A549 (cell line): Measurements from ENCODE around the gene CFAP161. TPM values are rescaled to one million over a fixed set of nuclear protein-coding genes. Genes with fewer than 3 reads are reported as not detected.

Experiments used
- ATAC-seq, 2 experiments: fragments of 200-7000 bp in 1 of 2; fragments of >200 bp in 1 of 2; cut with Nextera tagmentation in 1 of 2; cut with Tn5 transposase in 1 of 2; 3 replicates each; pipeline versions ENCODE4 v1.8.0 to v1.9.1; 2018 to 2020; ENCODE audit warnings: mild to moderate bottlenecking in 1 of 2, moderate library complexity in 1 of 2
- CTCF ChIA-PET: fragments of 300-600 bp; sonication (Branson Sonifier 250); formaldehyde crosslinking; extraction: SDS; loops from one replicate; lab custom pipeline; 2021; ENCODE audit warnings: antibody characterized with exemption, inconsistent platforms; lab: Yijun Ruan, JAX
- POLR2A ChIA-PET: fragments of 350-600 bp; formaldehyde crosslinking; extraction: SDS; loops from one replicate; lab custom pipeline; 2021; ENCODE audit warnings: antibody characterized with exemption, inconsistent platforms; lab: Yijun Ruan, JAX
- DNase-seq, 2 experiments: peaks; one replicate each; pipeline versions ENCODE4 v3.0.0 to v3.0.0-alpha.2; 2011 to 2016; ENCODE audit warnings: low read depth in 1 of 2, low spot score in 1 of 2
- FAIRE-seq: peaks from 2 replicates; lab custom pipeline; 2011; peaks lifted over from hg19 to GRCh38; lab: Jason Lieb, UNC
- H3K27ac ChIP-seq, 2 experiments: fragments of >200 bp; sonication (Bioruptor Twin); formaldehyde crosslinking; 3 replicates each; pipeline ENCODE4 v1.5.1; 2016 to 2017
- H3K4me1 ChIP-seq: fragments of >200 bp; sonication (Bioruptor Twin); formaldehyde crosslinking; 3 replicates; pipeline ENCODE4 v1.6.1; 2016
- H3K4me2 ChIP-seq: fragments of >200 bp; sonication (Bioruptor Twin); formaldehyde crosslinking; 3 replicates; pipeline ENCODE4 v1.6.1; 2016
- H3K4me3 ChIP-seq: fragments of >200 bp; sonication (Bioruptor Twin); formaldehyde crosslinking; 3 replicates; pipeline ENCODE4 v1.5.1; 2016
- H3K9me3 ChIP-seq: fragments of >200 bp; sonication (Bioruptor Twin); formaldehyde crosslinking; 3 replicates; pipeline ENCODE4 v1.6.1; 2016
- CEBPB ChIP-seq, 2 experiments: fragments of >200 bp in 1 of 2; sonication (Bioruptor Twin) in 1 of 2; formaldehyde crosslinking in 1 of 2; IDR thresholded peaks; 2 replicates each; pipeline ENCODE4 v1.6.1; 2012 to 2016
- EHF ChIP-seq: fragments of 250-450 bp; sonication (Bioruptor Pico); IDR thresholded peaks from 2 replicates; pipeline ENCODE4 v1.5.0; 2020; ENCODE audit warnings: mild to moderate bottlenecking
- EP300 ChIP-seq, 2 experiments: fragments of >200 bp; sonication (Bioruptor Twin); formaldehyde crosslinking; IDR thresholded peaks; 2 replicates in 1 of 2; 3 replicates in 1 of 2; pipeline ENCODE4 v1.6.1; 2016 to 2017
- GATA3 ChIP-seq: IDR thresholded peaks from 2 replicates; pipeline ENCODE4 v1.6.1; 2012; ENCODE audit warnings: borderline replicate concordance
- HDAC2 ChIP-seq: fragments of 200-600 bp; sonication (generic); IDR thresholded peaks from 2 replicates; pipeline ENCODE4 v1.6.1; 2016
- HOXB13 ChIP-seq: fragments of 250-450 bp; sonication (Bioruptor Pico); IDR thresholded peaks from 2 replicates; pipeline ENCODE4 v1.5.0; 2020; ENCODE audit warnings: low read depth, mild to moderate bottlenecking, moderate library complexity
- JUNB ChIP-seq: fragments of >200 bp; sonication (Bioruptor Twin); formaldehyde crosslinking; IDR thresholded peaks from 2 replicates; pipeline ENCODE4 v1.6.1; 2016
- KDM5A ChIP-seq: fragments of 200-600 bp; sonication (generic); IDR thresholded peaks from 2 replicates; pipeline ENCODE4 v1.6.1; 2016; ENCODE audit warnings: antibody characterized with exemption, mild to moderate bottlenecking
- MYC ChIP-seq: IDR thresholded peaks from 2 replicates; pipeline ENCODE4 v1.6.1; 2012; ENCODE audit warnings: mild to moderate bottlenecking, inconsistent platforms, low read length, improper control_type of control experiment, borderline replicate concordance
- NFE2L2 ChIP-seq: fragments of 150-350 bp; conservative IDR thresholded peaks from 2 replicates; pipeline ENCODE4 v1.6.1; 2014; ENCODE audit warnings: low read length
- NR3C1 ChIP-seq: fragments of >200 bp; sonication (Bioruptor Twin); formaldehyde crosslinking; IDR thresholded peaks from 3 replicates; pipeline ENCODE4 v1.6.1; 2017
- POLR2A ChIP-seq: IDR thresholded peaks from 2 replicates; pipeline ENCODE4 v1.6.1; 2012; ENCODE audit warnings: mild to moderate bottlenecking, low read length
- SREBF2 ChIP-seq: fragments of 450-650 bp; IDR thresholded peaks from 2 replicates; pipeline ENCODE4 v1.6.1; 2014; ENCODE audit warnings: mild to moderate bottlenecking, moderate library complexity
- ZSCAN20 ChIP-seq: fragments of 250-450 bp; sonication (Bioruptor Pico); IDR thresholded peaks from 2 replicates; pipeline ENCODE4 v1.8.0; 2022; ENCODE audit warnings: mild to moderate bottlenecking, moderate library complexity
- WGBS: methylation state at CpG from one replicate; pipeline ENCODE4 v1.1.6; 2017; ENCODE audit errors: missing lambda C conversion rate; 5-methylcytosine and 5-hydroxymethylcytosine counted together
- polyA plus RNA-seq, 4 experiments: library from polyadenylated mRNA; depleted of rRNA in 3 of 4; stranded (reverse); fragments of >200 nt; fragmentation: RNase III in 1 of 4; extraction: RNeasy Plus Mini Kit Qiagen cat#74134 plus additional on column Dnase treatment in 1 of 4; gene quantifications; 2 replicates in 3 of 4; 3 replicates in 1 of 4; pipeline ENCODE4 v1.2.3, GENCODE V29; 2011 to 2017
- TF ChIP-seq, protein P1 (sequence below): IDR thresholded peaks from 2 replicates; pipeline ENCODE4 v1.6.1; 2012
- TF ChIP-seq, protein P2 (sequence below): fragments of 150-350 bp; IDR thresholded peaks from 2 replicates; pipeline ENCODE4 v1.6.1; 2014; ENCODE audit warnings: low read depth, mild to moderate bottlenecking, low read length
- TF ChIP-seq, protein P3 (sequence below): fragments of 200-600 bp; sonication (generic); IDR thresholded peaks from 2 replicates; pipeline ENCODE4 v1.6.1; 2016; ENCODE audit warnings: antibody characterized with exemption, mild to moderate bottlenecking, moderate library complexity
- TF ChIP-seq, protein P4 (sequence below): fragments of 250-450 bp; sonication (Bioruptor Pico); IDR thresholded peaks from 2 replicates; pipeline ENCODE4 v1.5.0; 2021; ENCODE audit warnings: mild to moderate bottlenecking, moderate library complexity, borderline replicate concordance
- TF ChIP-seq, protein P5 (sequence below): fragments of 450-650 bp; IDR thresholded peaks from 2 replicates; pipeline ENCODE4 v1.6.1; 2014; ENCODE audit warnings: antibody characterized with exemption
- TF ChIP-seq, protein P6 (sequence below): fragments of 250-450 bp; sonication (Bioruptor Pico); IDR thresholded peaks from 2 replicates; pipeline ENCODE4 v1.5.0; 2020; ENCODE audit warnings: low read depth, mild to moderate bottlenecking, moderate library complexity

Gene CFAP161
- polyA plus RNA-seq, 2 of the 4 experiments (the other 2 are of a cell fraction): not detected

DNA sequence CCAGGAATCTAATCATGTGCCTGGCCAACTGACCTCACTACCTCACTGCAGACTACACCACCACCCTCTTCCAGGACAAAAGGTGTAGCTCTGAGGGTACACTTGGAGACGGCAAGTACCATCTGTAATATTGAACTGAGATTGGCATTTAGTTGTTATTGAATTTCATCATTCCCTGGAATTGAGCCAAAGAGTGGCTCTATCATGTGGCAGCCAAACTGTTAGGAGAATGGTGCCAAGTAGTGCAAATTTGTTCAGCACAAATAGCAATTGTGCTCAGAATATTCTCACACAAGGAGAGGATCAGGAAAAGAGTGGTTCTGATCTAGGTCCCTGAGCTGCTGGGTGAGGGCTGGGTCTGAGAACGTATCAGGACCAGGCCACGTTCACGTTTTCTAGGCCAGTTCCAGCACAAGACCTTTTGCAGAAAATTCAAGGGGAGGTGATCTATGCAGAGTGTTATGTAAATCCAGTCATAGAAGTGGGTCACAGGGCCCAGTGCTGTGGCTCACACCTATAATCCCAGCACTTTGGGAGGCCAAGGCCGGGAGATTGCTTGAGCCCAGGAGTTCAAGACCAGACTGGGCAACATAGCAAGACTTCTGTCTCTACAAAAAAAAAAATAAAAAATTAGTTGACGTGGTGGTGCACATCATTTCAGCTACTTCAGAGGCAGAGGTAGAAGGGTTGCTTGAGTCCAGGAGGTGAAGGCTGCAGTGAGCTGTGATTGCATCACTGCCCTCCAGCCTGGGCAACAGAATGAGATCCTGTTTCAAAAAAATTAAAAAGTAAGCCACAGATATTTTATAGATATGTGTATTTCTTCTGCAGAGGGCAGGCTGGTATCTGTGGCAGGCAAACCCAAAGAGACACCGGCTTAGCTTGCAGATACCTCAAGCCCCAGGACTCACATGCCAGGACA, 31.9 kb upstream of the CFAP161 start:
- ATAC-seq (no peak), DNase-seq (no peak), FAIRE-seq (no peak)
- H3K4me1 ChIP-seq: no peaks in the 10 kb centered on the region
- WGBS: 15% methylated on average over 7 of the region's 7 CpGs
- H3K4me2 ChIP-seq: no peak overlapping the region
- H3K9me3 ChIP-seq: no peaks in the 10 kb centered on the region
- H3K27ac ChIP-seq: no peak overlapping the region
- CTCF ChIA-PET: interaction anchor here (0.6 to 5.3 kb wide), 6 partner anchors 10 to 421 kb away, joined by 3 to 44 read pairs (median 4); no protein-coding TSS in a partner anchor
- POLR2A ChIA-PET: no interaction called here
- H3K4me3 ChIP-seq: no peak overlapping the region
- TF ChIP-seq, protein P1, sequence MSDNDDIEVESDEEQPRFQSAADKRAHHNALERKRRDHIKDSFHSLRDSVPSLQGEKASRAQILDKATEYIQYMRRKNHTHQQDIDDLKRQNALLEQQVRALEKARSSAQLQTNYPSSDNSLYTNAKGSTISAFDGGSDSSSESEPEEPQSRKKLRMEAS: no peak
- TF ChIP-seq EP300 (IDR thresholded peaks at IDR 0.05): no peak
- TF ChIP-seq, protein P2, sequence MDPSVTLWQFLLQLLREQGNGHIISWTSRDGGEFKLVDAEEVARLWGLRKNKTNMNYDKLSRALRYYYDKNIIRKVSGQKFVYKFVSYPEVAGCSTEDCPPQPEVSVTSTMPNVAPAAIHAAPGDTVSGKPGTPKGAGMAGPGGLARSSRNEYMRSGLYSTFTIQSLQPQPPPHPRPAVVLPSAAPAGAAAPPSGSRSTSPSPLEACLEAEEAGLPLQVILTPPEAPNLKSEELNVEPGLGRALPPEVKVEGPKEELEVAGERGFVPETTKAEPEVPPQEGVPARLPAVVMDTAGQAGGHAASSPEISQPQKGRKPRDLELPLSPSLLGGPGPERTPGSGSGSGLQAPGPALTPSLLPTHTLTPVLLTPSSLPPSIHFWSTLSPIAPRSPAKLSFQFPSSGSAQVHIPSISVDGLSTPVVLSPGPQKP: no peak
- TF ChIP-seq, protein P3, sequence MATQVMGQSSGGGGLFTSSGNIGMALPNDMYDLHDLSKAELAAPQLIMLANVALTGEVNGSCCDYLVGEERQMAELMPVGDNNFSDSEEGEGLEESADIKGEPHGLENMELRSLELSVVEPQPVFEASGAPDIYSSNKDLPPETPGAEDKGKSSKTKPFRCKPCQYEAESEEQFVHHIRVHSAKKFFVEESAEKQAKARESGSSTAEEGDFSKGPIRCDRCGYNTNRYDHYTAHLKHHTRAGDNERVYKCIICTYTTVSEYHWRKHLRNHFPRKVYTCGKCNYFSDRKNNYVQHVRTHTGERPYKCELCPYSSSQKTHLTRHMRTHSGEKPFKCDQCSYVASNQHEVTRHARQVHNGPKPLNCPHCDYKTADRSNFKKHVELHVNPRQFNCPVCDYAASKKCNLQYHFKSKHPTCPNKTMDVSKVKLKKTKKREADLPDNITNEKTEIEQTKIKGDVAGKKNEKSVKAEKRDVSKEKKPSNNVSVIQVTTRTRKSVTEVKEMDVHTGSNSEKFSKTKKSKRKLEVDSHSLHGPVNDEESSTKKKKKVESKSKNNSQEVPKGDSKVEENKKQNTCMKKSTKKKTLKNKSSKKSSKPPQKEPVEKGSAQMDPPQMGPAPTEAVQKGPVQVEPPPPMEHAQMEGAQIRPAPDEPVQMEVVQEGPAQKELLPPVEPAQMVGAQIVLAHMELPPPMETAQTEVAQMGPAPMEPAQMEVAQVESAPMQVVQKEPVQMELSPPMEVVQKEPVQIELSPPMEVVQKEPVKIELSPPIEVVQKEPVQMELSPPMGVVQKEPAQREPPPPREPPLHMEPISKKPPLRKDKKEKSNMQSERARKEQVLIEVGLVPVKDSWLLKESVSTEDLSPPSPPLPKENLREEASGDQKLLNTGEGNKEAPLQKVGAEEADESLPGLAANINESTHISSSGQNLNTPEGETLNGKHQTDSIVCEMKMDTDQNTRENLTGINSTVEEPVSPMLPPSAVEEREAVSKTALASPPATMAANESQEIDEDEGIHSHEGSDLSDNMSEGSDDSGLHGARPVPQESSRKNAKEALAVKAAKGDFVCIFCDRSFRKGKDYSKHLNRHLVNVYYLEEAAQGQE: no peak
- no peak for TF ChIP-seq JUNB
- TF ChIP-seq HDAC2: no peak
- no peak for TF ChIP-seq GATA3
- TF ChIP-seq SREBF2: no peak
- no peak for TF ChIP-seq KDM5A
- TF ChIP-seq POLR2A: no peak
- TF ChIP-seq, protein P4, sequence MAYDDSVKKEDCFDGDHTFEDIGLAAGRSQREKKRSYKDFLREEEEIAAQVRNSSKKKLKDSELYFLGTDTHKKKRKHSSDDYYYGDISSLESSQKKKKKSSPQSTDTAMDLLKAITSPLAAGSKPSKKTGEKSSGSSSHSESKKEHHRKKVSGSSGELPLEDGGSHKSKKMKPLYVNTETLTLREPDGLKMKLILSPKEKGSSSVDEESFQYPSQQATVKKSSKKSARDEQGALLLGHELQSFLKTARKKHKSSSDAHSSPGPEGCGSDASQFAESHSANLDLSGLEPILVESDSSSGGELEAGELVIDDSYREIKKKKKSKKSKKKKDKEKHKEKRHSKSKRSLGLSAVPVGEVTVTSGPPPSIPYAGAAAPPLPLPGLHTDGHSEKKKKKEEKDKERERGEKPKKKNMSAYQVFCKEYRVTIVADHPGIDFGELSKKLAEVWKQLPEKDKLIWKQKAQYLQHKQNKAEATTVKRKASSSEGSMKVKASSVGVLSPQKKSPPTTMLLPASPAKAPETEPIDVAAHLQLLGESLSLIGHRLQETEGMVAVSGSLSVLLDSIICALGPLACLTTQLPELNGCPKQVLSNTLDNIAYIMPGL (CRISPR knock-in tag): no peak
- TF ChIP-seq EHF: no peak
- TF ChIP-seq MYC: no peak
- no peak for TF ChIP-seq NFE2L2
- no peak for TF ChIP-seq ZSCAN20
- no peak for TF ChIP-seq HOXB13 (CRISPR knock-in tag)
- TF ChIP-seq, all 56 proteins: peak for 0

DNA sequence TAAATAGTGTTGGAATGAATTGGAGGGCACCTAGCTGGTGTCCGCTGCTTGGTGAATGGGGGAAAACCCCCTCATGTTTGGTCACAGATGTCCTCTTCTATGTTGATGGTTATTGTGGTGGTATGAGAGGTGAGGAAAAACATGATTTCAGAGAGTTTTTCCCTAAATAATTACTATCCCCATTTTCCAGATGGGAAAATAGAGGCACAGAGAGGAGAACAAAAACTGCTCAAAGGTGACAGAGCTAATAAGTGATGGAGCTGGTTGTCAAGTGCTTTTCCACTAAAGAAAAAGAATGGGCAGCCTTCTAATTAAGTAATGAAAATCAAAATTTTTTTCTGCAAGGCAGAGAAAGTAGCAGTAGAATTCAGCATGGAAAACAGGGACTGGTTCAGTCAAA, 30.2 kb upstream of the CFAP161 start:
- no peak for TF ChIP-seq NFE2L2
- no peak for TF ChIP-seq CEBPB (IDR thresholded peaks at IDR 0.05)
- TF ChIP-seq, protein P5, sequence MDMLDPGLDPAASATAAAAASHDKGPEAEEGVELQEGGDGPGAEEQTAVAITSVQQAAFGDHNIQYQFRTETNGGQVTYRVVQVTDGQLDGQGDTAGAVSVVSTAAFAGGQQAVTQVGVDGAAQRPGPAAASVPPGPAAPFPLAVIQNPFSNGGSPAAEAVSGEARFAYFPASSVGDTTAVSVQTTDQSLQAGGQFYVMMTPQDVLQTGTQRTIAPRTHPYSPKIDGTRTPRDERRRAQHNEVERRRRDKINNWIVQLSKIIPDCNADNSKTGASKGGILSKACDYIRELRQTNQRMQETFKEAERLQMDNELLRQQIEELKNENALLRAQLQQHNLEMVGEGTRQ: no peak
- TF ChIP-seq, protein P6, sequence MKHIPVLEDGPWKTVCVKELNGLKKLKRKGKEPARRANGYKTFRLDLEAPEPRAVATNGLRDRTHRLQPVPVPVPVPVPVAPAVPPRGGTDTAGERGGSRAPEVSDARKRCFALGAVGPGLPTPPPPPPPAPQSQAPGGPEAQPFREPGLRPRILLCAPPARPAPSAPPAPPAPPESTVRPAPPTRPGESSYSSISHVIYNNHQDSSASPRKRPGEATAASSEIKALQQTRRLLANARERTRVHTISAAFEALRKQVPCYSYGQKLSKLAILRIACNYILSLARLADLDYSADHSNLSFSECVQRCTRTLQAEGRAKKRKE: no peak
- TF ChIP-seq SREBF2: no peak
- no peak for TF ChIP-seq NR3C1
- TF ChIP-seq, protein P4 (CRISPR knock-in tag): no peak
- TF ChIP-seq, all 56 proteins: peak for 0
- DNase-seq (no peak), FAIRE-seq (no peak), ATAC-seq (no peak)
- ChIA-PET CTCF (interaction anchor here (0.6 to 10.1 kb wide), 7 partner anchors 9 to 297 kb away, joined by 3 to 243 read pairs (median 3); no protein-coding TSS in a partner anchor), POLR2A (interaction anchor here (0.8 kb wide), 1 partner anchor 103 kb away, joined by 3 read pairs; no protein-coding TSS in a partner anchor)
- no peak overlapping the region for H3K4me2 ChIP-seq
- no peak overlapping the region for H3K27ac ChIP-seq
- H3K9me3 ChIP-seq: no peaks in the 10 kb centered on the region
- WGBS: 29% methylated on average over 1 of the region's 1 CpG
- H3K4me1 ChIP-seq: no peaks in the 10 kb centered on the region
- H3K4me3 ChIP-seq: no peak overlapping the region
